Kidney capillary endothelial cell (primary cell): ENCODE results near the gene PRKCH.
"Not testable (repeated sequence)": the region's sequence is repeated elsewhere in the genome, so short reads cannot be mapped to it uniquely, and the experiment has no call there.

Experiments used
- DNase-seq: peaks from one replicate; pipeline ENCODE4 v3.0.0-alpha.2; 2018; ENCODE audit warnings: low spot score

The PRKCH gene

DNA sequence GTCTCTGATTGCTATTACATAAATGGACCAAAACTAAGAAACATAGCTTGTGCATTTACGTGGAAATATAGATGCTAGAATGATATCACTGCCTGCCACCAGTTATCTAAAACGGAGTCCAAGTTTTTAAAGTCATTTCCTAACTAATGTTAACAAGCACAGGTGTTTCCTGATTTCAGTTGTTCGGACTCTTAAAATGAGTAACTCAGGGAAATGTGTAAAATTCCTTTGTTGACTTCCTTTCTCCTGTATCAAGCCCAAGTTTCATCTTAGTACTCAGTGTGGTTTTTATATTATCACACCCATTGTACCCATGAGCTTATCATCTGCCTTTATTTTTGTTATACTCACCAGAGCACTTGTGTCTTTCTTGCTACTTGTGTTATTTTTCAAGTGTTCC lies 13.2 kb upstream of the PRKCH start:
- DNase-seq = peak; percentile 93

DNA sequence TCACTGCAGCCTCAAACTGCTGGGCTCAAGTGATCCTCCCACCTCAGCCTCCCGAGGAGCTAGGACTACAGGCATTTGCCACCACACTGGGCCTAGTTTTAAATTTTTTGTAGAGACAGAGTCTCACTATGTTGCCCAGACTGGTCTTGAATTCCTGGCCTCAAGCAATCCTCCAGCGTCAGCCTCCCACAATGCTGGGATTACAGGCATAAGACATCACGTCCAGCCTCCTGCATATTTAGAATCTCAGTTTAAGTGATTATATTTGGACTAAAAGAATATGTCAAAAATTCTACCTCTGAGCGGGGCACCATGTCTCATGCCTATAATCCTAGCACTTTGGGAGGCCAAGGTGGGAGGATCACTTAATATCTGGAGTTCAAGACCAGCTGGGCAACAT lies 12.7 kb upstream of the PRKCH start:
- not testable (repeated sequence) for DNase-seq

DNA sequence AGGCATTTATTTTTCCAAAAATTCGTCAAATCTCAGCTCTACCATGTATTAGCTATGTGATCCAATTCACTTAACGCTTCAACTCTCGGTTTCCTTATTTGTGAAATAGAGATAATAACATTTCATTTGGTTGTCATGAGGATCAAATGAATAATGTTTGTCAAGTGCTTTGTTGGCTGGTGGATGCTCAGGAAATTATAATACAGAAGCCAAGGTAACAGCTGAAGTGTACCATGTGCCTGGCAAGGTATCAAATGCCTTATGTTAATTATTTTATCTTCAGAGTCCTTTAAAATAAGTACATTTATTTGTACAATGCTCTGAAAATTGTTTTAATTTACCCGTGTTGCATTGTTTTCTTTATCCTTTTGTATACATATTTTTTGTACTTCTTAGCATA lies 6.1 kb upstream of the PRKCH start:
- DNase-seq = no peak

DNA sequence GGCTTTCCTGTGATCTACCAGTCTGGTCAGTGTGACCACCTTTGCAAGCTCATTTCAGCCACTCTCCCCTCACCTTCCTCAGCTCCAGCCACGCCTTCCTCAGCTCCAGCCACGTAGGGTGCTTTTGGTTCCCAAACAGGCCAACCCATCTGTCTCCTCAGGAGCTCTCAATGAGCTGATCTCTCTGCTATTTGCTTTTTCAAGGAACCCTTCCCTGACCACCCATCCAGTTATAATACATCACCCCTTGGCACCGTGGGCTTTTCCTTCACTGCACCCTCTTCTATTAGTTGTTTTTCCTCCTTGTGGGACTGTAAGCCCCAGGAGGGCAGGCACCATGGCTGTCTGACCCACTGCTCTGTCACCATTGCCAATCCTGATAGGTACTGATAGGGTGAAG lies 2.3 kb upstream of the PRKCH start:
- no peak for DNase-seq

DNA sequence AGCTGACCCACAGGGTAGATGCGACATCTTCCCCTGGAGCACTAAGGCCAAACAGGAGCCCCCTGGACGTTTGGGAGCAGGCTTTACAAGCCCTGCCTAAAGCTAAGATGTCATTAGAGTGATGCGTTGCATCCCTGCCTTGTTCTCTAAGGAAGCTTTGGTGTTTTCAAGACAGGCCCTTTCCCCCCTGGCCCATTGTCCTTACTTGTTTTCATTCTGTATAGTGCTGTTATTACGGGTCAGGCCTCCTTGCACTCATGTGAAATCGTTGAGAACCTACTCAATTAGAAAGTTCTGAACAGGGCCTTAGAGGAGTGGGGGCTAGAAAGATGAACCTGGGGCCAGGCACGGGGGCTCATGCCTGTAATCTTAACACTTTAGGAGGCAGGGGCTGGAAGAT lies 1.7 kb upstream of the PRKCH start:
- no peak for DNase-seq

DNA sequence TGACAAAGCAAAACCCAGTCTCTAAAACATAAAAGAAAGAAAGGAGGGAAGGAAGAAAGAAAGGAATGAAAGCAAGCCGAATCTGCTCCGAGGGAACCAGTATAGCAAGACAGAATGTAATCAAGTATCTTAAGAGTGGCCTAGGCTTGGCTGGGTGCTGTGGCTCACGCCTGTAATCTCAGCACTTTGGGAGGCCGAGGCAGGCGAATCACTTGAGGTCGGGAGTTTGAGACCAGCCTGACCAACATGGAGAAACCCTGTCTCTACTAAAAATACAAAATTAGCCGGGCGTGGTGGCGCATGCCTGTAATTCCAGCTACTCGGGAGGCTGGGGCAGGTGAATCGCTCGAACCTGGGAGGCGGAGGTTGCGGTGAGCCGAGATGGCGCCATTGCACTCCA lies 1.2 kb upstream of the PRKCH start:
- not testable (repeated sequence) for DNase-seq

DNA sequence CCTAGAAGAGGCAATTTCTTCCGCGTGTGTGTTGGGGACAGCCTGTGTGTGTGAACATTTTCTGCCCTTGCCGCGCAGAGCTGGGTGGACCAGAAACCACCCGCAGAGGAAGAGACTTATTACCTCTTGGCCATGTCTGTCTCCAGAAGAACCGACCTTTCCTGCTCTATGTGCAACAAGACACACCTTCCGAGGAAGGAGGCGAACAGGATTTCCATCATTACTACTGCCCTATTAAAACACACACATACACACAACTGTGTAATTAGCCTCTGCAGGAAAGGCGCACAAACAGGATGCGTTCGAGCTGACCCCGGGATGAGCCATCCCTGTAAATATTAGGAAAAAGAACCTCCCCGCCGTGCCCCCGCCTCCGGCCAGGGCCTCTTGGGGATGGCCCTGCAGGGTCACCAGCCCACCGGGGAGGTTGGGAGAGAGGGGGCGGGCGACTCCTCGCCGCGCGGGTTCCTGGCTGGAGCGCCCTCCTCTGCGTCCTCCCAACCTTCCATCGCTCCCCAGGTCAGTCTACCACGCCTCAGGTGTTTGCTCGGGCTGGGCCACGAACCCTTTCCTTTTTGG lies 484 bp upstream of the PRKCH start:
- peak; percentile 73 for DNase-seq

DNA sequence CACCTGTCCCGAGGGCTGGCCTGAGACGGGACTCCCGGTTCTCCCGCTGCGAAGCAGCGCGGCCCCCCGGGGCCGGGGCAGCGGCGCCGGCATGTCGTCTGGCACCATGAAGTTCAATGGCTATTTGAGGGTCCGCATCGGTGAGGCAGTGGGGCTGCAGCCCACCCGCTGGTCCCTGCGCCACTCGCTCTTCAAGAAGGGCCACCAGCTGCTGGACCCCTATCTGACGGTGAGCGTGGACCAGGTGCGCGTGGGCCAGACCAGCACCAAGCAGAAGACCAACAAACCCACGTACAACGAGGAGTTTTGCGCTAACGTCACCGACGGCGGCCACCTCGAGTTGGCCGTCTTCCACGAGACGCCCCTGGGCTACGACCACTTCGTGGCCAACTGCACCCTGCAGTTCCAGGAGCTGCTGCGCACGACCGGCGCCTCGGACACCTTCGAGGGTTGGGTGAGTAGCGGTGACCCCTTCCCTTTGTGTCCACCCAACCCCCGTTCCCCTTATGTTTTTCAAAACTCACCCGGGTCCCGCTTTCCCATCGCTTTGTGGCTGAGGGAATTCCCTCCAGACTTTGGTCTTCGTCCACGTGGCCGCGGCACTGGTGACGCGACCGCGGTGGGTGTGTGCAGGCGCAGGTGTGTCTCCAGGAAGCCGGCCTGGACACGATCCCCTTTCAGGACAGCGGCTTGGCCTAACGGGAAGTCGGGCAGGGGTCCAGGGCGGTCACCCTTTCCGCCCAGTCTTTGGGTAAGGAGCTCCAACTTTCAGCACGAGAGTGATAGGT lies 826 bp downstream of the PRKCH start:
- DNase-seq = no peak

DNA sequence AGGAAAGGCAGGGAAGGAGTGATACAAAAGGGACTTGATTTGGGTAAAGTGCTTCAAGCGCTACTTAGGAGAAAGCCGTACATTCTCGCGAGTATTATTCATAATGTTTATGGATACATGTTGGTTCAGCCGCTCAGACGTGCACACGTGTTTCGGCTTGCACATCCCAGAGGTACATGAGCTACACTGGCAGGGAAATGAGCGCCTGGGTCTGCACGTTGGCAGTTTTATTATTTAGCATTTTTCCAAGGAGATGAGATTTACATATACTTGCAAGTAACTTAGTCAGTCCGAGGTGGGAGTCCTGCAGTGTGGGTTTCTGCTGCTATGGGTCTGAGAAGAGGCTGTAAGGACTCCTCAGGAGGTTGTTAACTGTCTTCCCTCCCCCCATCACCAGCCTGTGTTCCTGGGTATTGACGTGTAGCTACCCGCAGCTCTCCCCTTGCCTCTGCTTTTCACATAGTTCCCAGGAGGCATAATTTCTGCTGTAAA lies 1.5 kb downstream of the PRKCH start:
- peak; percentile 65 for DNase-seq

DNA sequence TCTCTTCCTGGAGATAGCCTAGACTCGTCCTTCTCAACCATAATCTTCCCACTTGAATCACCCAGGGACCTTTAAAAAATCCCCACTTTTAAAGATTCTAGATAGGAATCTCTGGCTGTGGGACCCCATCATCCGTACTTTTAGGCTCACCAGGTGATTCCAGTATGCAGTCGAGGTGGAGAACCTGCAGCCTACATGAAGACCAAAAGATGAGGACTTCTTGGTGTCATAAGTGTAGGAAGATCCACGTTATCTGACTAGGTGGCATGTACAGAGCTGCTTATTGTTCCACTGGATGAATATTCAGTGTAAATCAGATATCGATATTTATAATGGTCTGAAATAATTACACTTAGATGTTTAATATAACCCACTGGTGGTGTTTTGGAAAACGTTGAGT lies 2.6 kb downstream of the PRKCH start:
- DNase-seq = no peak

DNA sequence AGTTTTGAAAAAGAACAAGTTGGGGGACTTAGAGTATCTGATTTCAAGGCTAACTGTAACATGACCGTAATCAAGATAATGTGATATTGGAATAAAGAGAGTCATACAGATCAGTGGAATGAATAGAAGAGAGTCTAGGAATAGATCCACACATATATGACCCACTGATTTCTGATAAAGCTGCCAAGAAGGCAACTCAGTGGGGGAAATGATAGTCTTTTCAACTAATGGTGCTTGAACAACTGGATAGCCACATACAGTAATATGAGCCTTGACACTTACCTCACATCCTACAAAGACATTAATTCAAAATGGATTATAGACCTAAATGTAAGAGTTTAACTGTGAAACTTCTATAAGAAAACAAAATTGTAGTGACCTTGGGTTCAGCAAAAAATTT lies 3.8 kb downstream of the PRKCH start:
- DNase-seq = no peak

DNA sequence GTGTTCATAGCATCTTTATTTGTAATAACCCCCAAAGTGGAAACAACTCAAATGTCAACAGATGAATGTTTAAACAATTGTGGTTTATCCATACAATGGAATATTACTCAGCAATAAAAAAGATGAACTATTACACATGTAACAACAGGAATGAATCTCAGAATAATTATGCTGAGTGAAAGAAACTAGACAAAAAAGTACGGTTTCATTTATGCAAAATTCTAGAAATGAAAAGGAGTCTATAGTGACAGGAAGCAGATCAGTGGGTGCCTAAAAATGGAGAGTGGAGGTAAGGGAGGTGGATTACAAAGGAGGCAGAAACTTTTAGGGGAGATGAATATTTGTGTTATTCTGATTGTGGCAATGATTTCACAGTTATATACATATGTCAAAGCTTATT lies 4.8 kb downstream of the PRKCH start:
- DNase-seq = no peak

DNA sequence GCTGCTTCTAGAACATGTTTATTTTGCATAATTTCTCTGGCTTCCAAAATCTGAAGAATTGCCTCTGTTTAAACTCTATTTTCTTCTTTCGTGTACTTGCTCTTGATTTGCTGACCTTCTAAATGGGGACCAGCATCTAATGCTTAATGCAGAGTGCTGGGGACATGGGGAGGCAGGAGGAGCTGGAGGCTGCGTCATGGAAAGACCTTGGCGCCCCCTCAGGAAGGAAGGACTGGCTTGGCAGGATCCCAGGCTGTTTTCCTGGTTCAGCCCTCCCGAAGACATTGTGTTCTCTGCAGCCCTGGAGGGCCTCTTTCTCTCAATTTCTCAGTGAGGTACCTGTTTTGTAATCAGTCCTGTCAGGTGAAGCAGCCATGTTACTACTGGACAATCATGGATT lies 5.5 kb downstream of the PRKCH start:
- DNase-seq = peak; percentile 89

DNA sequence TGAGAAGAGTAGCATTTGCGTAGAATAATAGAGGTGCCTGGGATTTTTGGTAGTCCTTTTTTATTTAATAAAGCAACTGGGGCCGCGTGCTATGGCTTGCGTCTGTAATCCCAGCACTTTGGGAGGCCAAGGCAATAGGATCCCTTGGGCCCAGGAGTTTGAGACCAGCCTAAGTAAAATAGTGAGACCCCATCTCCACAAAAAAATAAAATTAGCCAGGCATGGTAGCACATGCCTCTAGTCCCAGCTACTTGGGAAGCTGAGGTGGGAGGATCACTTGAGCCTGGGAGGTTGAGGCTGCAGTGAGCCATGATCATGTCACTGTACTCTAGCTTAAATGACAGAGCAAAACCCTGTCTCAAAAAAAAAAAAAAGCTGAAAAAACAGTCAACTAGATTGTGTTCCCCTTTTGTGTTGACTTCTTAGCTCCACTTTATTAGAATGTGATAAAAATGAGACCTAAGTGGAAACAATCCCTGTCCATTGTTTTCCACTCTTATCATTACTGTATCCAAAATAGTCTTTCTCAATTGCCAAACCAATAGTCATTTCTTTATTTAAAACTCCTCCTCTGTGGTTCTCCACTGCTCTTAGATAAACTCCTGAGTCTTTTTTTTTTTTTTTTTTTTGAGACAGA lies 7.4 kb downstream of the PRKCH start:
- DNase-seq = no peak

DNA sequence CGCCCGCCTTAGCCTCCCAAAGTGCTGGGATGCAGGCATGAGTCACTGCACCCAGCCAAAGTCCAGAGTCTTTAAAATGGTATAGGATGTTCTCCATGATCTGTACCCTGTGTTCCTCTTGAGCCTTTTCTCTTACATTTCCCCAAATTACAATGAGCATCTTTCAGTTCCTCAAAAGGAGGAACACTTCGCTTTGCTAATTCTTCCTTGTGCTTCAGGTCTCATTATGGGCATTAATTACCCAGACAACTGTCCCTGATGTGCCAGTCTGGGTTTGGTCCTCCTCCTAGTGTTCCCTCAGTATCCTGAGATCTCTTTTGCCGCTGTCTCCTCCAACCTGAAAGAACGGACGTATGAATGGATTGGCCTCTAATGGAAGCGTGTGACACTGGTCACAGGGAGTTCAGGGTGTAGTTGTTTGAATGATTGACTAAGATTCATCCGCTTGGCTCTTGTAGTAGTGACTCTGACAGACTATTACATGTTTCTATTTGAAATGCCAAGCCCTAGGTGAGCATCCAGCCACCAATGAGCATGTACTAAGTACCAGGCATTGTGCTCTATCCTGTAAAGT lies 8.2 kb downstream of the PRKCH start:
- no peak for DNase-seq

DNA sequence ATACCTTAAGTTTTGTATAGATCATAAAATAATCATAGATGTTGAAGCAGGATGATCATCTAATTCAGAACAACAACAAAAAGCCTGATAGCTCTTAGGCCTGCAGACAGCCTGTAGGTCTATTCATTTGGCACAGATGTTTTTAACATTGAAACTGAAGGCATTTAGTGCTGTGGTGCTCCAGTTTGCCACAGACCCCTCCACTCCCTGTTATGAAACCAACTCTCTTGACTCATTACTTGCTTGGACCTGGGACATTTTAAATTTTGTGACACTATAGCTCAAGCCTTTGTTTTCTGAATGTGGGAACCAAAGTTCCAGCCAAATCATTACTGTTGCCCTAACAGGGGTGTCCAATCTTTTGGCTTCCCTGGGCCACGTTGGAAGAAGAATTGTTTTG lies 9.1 kb downstream of the PRKCH start:
- no peak for DNase-seq

DNA sequence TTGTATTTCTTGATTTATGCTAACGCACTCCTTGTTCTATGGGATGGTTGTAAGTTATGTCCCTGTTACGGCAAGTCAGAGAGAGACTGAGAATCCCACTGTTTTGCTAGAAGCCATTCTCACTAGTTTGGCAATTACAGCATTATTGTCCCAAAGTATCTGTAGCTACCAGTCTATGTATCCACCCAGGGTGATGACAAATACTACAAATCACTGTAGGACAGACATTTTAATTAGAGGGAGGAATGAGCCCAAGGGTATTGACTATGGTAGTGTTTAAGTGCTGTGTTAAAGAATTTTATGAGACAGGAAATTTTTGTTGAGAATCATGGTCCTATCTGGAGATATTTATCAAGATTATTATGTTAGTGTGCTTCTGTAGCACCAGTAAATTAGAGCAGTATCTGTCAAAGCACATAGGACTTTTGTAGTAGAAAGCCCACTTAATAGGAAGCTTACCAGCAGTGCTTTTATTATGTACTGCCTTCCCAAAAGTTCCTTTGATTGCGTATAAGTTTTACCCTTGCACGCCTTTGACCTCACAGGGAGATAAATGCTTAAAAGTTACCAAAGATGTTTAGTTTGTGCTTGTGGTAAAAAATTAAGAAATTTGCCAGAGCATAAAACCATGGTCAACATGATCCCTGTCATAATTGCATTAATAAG lies 10.7 kb downstream of the PRKCH start:
- no peak for DNase-seq

DNA sequence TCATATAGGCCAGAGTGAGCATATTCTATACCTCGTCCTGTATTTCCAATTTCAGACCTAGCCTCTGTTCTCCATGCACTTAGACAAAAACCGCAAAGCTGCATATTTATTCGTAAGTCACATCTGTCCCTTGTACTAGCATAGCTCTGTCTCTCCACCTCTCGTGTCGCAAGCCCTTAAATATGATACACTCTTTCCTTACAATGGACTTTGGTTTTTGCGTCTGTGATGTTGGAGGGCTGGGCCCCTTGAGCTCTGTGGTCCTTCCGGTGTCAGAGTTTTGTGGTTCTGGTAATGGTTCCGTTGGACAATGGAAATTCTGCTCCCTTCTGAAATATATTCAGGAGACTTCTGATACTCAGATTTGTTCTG lies 11.3 kb downstream of the PRKCH start:
- DNase-seq = no peak

DNA sequence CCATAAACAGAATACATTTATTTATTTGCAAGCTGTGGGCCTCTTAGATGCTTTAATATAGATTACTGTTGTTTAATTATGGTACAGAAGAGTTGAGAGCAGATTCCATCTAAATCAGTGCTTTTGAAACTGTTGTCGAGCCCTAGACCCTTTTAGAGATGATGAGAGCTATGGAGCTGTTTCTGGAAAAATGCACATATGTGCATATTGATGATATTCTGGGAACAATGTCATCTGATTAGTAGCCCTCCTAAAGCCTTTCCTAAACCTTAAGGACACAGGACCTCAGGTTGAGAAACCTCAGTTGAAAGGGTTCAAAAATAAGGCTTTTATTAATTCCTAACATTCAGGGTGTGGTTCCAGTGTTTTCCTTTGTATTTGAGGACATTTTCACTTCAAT lies 11.7 kb downstream of the PRKCH start:
- DNase-seq = no peak

DNA sequence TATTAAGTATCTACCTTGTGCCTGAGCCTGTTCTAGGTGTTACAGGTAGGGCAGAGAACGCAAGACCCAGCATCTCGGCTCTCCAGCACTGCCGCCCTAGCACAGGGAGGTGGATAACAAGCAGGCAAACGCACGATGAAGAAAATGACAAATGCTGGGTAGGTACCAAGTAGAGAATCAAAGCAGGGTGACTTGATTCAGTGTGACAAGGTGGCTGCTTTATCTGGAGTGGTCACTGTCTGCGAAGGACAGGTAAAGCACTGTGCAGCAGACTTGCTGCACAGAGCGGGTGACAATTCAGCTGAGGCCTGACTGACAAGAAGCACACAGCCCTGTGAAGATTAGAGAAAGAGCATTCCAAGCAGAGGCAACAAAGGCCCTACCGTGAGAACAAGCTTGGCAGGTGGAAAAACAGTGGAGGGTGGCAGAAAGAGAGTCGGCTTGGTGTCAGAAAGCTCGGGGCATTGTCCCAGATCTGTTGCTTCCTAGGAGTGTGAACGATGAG lies 12.9 kb downstream of the PRKCH start:
- DNase-seq = no peak

DNA sequence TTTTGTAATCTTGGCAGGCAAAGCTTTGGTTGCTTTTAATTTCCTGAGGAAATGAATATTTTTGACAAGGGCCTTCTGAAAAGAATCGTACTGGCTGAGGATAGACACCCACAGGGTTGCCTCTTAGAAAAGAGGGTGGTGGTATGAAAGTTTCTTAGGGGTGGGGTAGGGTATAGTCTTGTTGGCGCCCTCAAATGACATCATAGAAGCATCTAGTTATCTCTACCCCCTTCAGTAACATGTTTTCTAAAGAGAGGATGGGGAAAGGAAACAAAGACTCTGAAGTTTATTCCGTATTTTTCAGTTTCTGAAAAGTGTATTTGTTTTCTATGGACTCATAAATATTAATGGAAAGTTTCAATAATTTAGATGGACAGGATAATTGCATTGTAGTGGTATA lies 13.7 kb downstream of the PRKCH start:
- no peak for DNase-seq

DNA sequence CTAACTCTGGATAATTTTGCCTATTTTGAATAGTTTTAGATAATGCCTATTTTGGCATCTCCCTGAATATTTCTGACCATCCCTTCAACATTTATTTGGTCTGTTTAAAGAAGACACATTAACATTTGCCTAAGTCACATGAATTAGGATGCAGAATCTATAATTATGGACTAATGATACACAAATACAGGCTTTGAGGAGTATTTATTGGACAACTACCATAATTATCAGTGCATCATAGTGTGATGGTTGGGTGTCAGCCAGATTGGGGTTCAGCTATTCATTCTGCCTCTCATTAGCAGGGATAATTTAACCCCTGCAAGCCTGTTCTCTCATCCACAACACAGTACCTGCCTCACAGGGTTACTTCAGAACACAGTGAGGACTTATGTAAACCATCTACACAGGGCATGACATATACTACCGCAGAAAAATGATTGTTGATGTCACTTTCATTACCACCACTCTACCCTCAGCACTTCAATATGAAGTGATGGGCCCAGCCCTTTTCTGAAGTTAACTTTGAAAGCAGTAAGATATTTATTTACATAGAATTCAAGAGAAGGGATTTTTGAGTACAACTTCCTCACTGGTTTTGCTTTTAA lies 14.4 kb downstream of the PRKCH start:
- DNase-seq = no peak
